ENCODE results near the gene TRMT112. TPM values are rescaled to one million over a fixed set of nuclear protein-coding genes. Genes with fewer than 3 reads are reported as not detected.
A peak's percentile ranks its signal among the peaks of the same experiment; 100 is the strongest.

The TRMT112 gene
- total RNA-seq, 2 experiments from 2014 or later, result 235 to 248 TPM

DNA sequence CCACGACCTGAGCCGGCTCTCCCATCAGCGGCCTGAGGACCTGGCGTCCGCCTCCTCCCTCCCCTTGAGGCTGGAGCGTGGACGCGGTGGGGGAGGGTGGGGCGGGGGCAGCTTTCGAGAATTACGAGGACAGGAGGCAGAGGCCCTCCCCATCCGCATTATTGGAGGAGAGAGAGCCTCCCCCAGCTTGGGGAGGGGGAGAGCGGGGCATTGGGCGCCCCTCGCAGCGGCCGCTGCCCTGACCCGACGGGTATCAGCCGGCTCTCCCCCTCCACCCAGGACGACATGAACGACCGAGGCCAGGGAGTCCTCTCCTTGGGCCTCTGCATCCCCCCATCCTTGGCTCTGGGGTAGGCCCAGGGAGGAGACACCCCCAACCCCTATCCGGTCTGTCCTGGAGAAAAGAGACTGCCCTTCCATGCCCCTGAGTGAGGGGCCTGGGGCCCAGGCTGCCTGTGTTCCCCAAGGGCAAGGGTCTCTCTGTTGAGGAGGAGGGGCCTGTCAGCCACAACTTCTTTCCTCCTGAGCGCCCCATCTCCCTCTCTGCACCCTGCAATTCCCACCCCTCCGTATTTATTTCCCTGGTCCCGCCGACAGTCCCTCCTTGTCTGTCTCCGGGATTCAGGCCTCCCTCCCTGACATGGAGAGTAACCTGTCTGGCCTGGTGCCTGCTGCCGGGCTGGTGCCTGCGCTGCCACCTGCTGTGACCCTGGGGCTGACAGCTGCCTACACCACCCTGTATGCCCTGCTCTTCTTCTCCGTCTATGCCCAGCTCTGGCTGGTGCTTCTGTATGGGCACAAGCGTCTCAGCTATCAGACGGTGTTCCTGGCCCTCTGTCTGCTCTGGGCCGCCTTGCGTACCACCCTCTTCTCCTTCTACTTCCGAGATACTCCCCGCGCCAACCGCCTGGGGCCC lies 31.2 kb downstream of the TRMT112 start:
- H3K4me1 Mint-ChIP-seq, result peaks cover 16% of the 10 kb centered on the region
- H3K36me3 Mint-ChIP-seq, result peaks cover 7% of the 10 kb centered on the region
- H3K4me3 Mint-ChIP-seq, result peak overlapping the region; percentile 80
- peaks cover 10% of the 10 kb centered on the region for H3K27me3 Mint-ChIP-seq
- no peak for DNase-seq
- peak overlapping the region; percentile 66 for H3K27ac Mint-ChIP-seq
- no peaks in the 10 kb centered on the region for H3K9me3 Mint-ChIP-seq

DNA sequence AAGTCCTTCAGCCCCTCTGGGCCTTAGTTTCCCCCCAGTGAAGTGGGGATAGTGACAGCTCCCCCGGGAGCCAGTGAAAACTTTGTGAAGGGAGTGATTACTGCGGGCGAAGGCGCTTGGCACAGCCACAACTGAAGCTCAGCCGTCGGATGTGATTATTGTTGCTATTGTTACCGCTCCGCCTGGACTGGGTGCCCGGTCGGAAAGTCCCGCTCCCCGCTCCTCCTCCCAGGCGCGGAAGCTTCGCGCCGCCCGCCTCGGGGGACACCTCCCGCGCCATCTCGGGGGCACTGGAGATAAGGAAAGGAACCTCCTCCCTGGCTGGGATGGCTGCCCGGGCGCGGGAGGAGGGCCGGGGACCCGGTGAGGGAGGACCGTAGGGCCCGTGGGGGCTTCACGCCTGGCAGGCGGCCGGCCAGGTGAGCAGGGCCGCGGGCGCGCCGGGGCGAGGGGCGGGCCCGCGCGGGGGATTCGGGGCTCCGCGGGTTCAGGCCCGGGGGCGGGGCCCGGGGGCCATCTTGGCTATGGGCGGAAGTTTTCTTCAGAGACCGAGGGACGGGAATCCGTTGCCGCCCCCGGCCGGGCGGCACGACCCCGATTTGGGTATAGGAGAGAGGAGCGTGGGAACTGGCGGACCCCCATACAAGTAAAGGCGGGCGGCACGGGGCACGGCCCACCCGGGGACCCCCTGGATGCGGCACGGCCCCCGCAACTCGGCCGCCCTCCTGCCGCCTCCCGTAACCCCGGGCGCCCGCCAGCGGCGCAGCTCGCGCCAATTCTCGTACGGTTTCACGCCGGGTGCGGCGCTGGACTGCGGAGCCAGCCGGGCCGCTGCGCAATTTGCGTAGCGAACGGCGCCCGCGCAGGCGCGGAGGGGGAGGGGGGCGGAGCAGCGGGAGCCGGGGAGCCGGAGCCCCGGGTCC lies 32.1 kb downstream of the TRMT112 start, which contains the start of gene GPR137:
Gene GPR137 (plus strand): TSS at position 887 of the 923 bp plus-strand sequence. CDS start 677 bp downstream, outside the sequence.
- Mint-ChIP-seq H3K4me1 (peaks cover 14% of the 10 kb centered on the region), H3K4me3 (peak within 1 kb of the TSS; percentile 87), H3K36me3 (peaks cover 7% of the 10 kb centered on the region), H3K9me3 (no peaks in the 10 kb centered on the region), H3K27ac (peak within 1 kb of the TSS; percentile 90), H3K27me3 (peaks cover under 1% of the 10 kb centered on the region)
- DNase-seq, result peak; percentile 91

GRCh38 chr11:64284048-64284961 lies 33.1 kb downstream of the TRMT112 start, which contains the start of gene BAD:
BAD (minus strand) TSS chr11:64284665; CDS start chr11:64284368, 297 bp downstream.
- H3K27me3 Mint-ChIP-seq, result no peaks in the 10 kb centered on the region
- peak; percentile 90 for DNase-seq
- H3K36me3 Mint-ChIP-seq, result peaks cover 5% of the 10 kb centered on the region
- H3K9me3 Mint-ChIP-seq, result no peaks in the 10 kb centered on the region
- H3K4me3 Mint-ChIP-seq, result peak within 1 kb of the TSS; percentile 87
- peak within 1 kb of the TSS; percentile 90 for H3K27ac Mint-ChIP-seq
- H3K4me1 Mint-ChIP-seq, result peaks cover 14% of the 10 kb centered on the region

DNA sequence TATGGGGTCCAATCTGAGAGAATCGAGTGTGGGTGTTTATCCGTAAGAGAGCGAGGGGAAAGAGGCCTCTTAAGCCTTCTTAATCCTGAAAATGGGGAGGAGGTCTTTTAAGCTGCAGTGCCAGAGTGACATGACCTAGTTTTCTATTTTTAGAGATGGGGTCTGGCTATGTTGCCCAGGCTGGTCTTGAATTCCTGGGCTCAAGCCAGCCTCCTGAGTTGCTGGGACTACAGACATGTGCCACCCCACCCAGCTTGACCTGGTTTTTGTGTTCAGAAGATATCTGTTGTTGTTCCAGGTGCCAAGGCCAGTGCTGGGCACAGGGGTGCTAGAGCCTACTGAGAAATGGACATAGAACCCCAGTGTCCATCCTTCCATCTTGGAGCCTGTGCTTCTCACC lies 34.3 kb downstream of the TRMT112 start:
- Mint-ChIP-seq H3K9me3 (no peaks in the 10 kb centered on the region), H3K4me3 (peak overlapping the region; percentile 32), H3K27me3 (no peaks in the 10 kb centered on the region), H3K4me1 (peaks cover 14% of the 10 kb centered on the region), H3K36me3 (peaks cover 3% of the 10 kb centered on the region), H3K27ac (no peak overlapping the region)
- DNase-seq, result no peak

DNA sequence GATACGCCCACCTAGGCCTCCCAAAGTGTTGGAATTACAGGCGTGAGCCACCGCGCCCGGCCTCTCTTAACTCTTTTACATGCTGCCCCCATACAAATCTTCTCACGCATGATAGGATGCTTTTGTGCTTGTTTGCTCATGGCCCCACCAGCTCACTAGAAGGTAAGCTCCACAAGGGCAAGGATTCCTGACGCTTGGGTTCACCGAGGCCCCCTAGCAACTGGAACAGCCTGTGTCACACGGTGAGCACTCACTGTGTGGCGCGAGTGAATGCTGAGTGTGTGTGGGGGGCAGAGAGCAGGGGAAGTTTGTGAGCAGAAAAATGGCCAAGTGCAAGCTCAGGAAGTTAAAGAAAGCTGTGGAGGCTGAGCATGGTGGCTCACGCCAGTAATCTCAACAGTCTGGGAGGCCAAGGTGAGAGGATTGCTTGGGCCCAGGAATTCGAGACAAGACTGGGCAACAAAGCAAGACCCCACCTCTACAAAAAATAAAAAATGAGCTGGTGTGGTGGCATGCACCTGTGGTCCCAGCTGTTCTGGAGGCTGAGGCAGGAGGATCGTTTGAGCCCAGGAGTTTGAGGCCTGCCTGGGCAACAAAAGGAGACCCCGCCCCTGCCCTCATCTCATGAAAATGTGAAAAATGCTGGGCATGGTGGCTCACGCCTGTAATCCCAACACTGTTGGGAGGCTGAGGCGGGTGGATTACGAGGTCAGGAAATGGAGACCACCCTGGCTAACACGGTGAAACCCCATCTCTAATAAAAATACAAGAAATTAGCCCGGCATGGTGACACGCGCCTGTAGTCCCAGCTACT lies 35.2 kb downstream of the TRMT112 start:
- Mint-ChIP-seq H3K4me1 (peaks cover 14% of the 10 kb centered on the region), H3K4me3 (no peak overlapping the region), H3K36me3 (peaks cover 3% of the 10 kb centered on the region), H3K27me3 (no peaks in the 10 kb centered on the region), H3K27ac (no peak overlapping the region), H3K9me3 (no peaks in the 10 kb centered on the region)
- no peak for DNase-seq

DNA sequence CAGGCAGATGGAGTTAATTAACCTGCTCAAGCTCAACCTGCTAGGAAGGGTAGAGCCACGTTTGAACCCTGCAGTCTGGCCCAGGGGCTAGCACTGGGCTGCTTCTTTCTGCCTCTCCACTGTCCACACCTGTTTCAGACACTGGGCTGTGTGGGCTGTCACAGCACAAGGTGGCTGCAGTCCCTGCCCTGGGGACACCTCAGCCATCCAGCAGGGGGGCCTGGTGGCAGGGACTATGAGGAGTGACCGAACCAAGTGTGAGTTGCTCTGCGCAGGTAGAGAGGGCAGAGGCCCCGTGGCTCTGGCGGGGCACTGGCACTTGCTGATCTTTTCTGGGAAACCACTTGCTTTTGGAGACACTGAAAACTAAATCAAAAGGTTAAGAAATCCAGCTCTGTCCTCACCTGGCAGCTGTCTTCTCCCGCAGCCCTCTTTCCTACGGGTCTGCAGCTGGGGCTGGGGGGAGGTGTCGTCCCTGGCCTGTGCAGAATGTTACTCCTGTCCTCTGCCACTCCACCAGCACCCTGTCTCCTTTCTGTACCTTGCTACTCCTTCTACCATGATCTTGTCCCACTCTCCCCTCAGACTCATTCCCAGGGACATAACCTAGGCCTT lies 38.7 kb downstream of the TRMT112 start:
- DNase-seq, result no peak
- no peaks in the 10 kb centered on the region for H3K27me3 Mint-ChIP-seq
- H3K4me3 Mint-ChIP-seq, result no peak overlapping the region
- peaks cover 3% of the 10 kb centered on the region for H3K36me3 Mint-ChIP-seq
- peaks cover 2% of the 10 kb centered on the region for H3K4me1 Mint-ChIP-seq
- H3K9me3 Mint-ChIP-seq, result no peaks in the 10 kb centered on the region
- no peak overlapping the region for H3K27ac Mint-ChIP-seq

- Mint-ChIP-seq H3K27ac (no peak overlapping the region), H3K9me3 (no peaks in the 10 kb centered on the region), H3K27me3 (no peaks in the 10 kb centered on the region), H3K4me3 (no peak overlapping the region), H3K4me1 (peaks cover 8% of the 10 kb centered on the region), H3K36me3 (peaks cover 5% of the 10 kb centered on the region)
- DNase-seq, result no peak
Observed at GRCh38 chr11:64276653-64277431, 40.5 kb downstream of the TRMT112 start.

DNA sequence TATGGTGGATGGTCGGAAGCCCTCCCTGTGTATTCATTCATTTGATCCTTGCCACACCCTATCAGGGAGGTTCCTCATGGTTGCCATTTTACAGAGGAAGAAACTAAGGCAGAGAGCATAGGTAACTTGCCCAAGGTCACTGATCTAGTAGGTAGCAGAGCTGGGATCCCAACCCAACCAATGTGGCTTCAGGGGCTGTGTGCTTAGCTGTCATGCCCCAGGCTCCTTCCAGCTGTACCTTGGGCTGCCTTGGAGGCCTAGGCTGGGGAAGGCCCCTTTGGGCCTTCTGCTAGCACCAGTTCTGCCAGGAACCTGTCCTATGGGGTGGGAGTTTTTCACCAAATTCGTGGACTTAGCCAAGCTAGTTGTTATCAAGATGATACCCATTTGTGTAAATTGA lies 41.5 kb downstream of the TRMT112 start:
- no peak for DNase-seq

DNA sequence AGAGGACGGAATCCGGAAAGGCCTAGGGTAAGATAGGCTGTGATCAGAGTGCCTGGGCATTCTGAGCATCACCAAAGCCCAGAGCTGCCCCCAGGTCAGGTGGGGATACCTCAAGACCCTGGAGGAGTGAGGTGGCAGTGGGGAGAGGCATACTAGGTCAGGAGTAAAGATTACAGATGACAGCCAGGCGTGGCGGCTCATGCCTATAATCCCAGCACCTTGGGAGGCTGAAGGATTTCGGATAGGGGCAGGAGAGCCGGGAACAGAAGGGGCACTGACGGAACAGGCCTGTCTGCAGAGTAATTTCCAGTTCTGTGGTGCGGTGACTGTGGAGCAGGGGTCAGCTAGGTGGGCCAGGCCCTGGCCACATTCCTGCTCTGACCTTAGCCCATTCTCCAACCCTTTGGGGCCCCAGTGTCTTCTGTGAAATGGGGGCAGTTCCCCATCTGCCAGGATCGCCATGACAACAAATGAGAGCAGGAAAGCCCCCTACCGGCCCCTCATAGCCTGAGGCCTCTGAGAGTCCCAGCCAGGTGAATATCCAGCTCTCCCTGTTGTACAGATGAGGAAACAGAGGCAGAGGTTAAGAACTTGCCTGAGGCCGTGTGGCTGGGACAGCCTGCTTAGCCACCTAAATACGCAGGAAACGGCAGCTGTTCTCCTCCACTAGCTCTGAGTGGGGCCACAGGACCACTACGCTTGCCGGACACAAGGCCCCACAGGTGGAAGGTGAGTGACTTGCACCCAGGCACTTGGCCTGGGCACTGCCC lies 42.1 kb downstream of the TRMT112 start:
- DNase-seq, result no peak
- Mint-ChIP-seq H3K4me1 (peaks cover 6% of the 10 kb centered on the region), H3K27me3 (no peaks in the 10 kb centered on the region), H3K36me3 (peaks cover 7% of the 10 kb centered on the region), H3K4me3 (no peak overlapping the region), H3K9me3 (no peaks in the 10 kb centered on the region), H3K27ac (peak overlapping the region; percentile 62)

More for the DNA sequence above, 41.5 kb downstream of the TRMT112 start:
- peaks cover 5% of the 10 kb centered on the region for H3K36me3 Mint-ChIP-seq
- H3K9me3 Mint-ChIP-seq, result no peaks in the 10 kb centered on the region
- no peak overlapping the region for H3K4me3 Mint-ChIP-seq
- H3K27ac Mint-ChIP-seq, result no peak overlapping the region
- H3K27me3 Mint-ChIP-seq, result no peaks in the 10 kb centered on the region
- peaks cover 6% of the 10 kb centered on the region for H3K4me1 Mint-ChIP-seq

DNA sequence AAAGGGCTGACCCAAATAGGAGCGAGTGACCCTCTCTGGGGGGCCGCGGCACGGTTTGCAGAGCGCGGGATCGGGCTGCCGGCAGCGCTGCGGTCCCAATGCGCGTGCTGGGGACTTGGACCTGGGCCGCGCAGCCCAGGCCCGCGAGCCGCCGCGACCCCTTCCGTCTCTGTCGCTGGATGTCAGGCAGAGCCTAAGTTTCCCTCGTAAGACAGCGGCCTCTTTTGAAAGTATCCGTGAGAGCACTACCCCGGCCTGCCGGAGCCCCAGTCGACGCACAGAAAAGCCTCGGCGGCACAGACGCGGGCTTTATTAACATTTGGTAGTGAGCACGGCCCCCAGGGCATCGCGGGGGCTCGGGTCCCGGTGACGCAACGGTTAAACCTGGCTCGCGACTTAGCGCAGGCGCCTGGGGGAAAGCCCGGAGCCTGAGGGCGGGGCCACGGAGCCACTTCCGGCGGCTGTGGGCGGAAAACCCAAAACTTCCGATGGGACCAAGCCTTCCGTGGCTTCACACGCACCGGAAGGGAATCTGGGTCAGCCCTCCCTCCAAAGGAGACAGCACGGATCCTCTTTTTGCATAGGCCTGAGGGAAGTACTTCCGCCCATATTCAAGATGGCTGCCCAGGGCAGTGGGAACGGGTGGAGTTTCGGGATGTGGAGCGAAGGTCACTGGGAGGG lies 47.7 kb downstream of the TRMT112 start:
- no peaks in the 10 kb centered on the region for H3K9me3 Mint-ChIP-seq

DNA sequence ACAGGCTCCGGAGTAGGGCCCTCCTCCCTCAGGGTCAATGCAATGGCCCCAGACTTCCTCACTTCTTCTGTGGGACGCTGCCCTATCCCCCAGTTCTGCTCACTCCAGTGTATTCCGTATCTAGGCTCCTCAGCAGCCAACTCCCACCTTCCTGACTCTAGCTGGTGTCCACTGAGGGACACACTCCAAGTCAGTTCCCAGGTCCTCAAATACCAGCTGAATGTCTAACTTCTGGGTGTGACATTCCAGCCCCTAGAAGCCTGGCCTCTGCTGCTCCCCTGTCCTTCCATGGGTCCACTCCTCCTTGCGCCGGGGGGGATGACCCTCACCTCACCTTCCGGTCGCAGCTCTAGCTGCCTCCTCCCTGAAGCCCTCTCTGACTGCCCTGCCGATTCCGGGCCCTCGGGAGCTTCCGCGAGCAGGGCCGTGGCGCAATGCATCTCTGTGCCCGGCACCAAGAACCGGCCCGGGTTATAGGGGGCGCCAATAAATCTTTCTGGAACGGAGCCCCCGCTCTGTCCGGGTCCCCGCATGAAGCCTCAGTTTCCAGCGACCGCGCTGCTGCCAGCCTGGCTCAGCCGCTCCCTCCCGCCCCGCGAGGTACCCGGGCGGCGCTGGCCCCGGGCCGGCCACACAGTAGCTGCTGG lies 48.3 kb downstream of the TRMT112 start:
- peaks cover 15% of the 10 kb centered on the region for H3K4me1 Mint-ChIP-seq
- DNase-seq, result peak; percentile 73

More for the DNA sequence above, 47.7 kb downstream of the TRMT112 start:
- H3K4me3 Mint-ChIP-seq, result peak overlapping the region; percentile 95
- peaks cover 15% of the 10 kb centered on the region for H3K4me1 Mint-ChIP-seq
- H3K36me3 Mint-ChIP-seq, result peaks cover 14% of the 10 kb centered on the region
- peak overlapping the region; percentile 91 for H3K27ac Mint-ChIP-seq
- H3K27me3 Mint-ChIP-seq, result no peaks in the 10 kb centered on the region
- peak; percentile 98 for DNase-seq

More for the DNA sequence above, 48.3 kb downstream of the TRMT112 start:
- Mint-ChIP-seq H3K27me3 (no peaks in the 10 kb centered on the region), H3K36me3 (peaks cover 14% of the 10 kb centered on the region), H3K27ac (peak overlapping the region; percentile 91), H3K4me3 (peak overlapping the region; percentile 95), H3K9me3 (no peaks in the 10 kb centered on the region)
